ENCODE results near the gene HPS6.

DNA sequence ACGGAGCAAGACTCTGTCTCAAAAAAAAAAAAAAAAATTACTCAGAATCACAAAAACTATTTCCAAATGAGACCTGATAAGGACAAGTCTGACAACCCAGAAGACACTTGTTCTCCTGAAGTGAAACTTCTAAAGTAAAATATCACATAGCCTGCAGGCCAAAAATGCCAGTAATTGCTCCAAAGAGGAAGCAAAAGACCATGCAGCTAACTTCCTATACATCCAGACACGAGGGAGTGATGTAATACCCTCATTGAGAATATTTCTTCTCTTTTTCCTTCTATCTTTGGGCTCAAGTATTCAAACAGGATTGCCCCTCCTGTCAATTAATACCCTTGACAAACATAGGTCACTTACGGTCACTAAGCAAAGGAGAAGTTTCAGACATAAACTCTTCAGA lies 40.4 kb upstream of the HPS6 start:
- TF ChIP-seq, protein P1, sequence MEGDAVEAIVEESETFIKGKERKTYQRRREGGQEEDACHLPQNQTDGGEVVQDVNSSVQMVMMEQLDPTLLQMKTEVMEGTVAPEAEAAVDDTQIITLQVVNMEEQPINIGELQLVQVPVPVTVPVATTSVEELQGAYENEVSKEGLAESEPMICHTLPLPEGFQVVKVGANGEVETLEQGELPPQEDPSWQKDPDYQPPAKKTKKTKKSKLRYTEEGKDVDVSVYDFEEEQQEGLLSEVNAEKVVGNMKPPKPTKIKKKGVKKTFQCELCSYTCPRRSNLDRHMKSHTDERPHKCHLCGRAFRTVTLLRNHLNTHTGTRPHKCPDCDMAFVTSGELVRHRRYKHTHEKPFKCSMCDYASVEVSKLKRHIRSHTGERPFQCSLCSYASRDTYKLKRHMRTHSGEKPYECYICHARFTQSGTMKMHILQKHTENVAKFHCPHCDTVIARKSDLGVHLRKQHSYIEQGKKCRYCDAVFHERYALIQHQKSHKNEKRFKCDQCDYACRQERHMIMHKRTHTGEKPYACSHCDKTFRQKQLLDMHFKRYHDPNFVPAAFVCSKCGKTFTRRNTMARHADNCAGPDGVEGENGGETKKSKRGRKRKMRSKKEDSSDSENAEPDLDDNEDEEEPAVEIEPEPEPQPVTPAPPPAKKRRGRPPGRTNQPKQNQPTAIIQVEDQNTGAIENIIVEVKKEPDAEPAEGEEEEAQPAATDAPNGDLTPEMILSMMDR (IDR thresholded peaks at IDR 0.05) = no peak
- TF ChIP-seq POLR2A (IDR thresholded peaks at IDR 0.05) = no peak
- no peak for TF ChIP-seq POLR2AphosphoS5 (IDR thresholded peaks at IDR 0.05)

Measured in prostate gland (tissue), 2 donors.